Caco-2 (cell line): ENCODE data around the gene METTL16. TPM values are rescaled to one million over a fixed set of nuclear protein-coding genes. Genes with fewer than 3 reads are reported as not detected.
"Not testable (repeated sequence)": the region's sequence is repeated elsewhere in the genome, so short reads cannot be mapped to it uniquely, and the experiment has no call there.

Experiments
- BruUV-seq: library from RNA; stranded (reverse); fragments of 400-500 nt; replicated peaks from 2 replicates; lab custom pipeline; 2021; lab: Mats Ljungman, UMichigan
- CTCF ChIA-PET: fragments of 300-600 bp; sonication (Branson Sonifier 250); formaldehyde crosslinking; loops from one replicate; lab custom pipeline; 2022; ENCODE audit warnings: antibody characterized with exemption; lab: Charles Lee
- POLR2A ChIA-PET: fragments of 300-600 bp; sonication (Branson Sonifier 250); formaldehyde crosslinking; loops from one replicate; lab custom pipeline; 2022; ENCODE audit warnings: antibody characterized with exemption; lab: Charles Lee
- DNase-seq, 2 experiments: peaks; one replicate each; pipeline versions ENCODE4 v3.0.0 to v3.0.0-alpha.2; 2020 to 2022
- H3K27me3 ChIP-seq: replicated peaks from 2 replicates; pipeline ENCODE4 v1.6.0; 2011; ENCODE audit warnings: low read length; ENCODE audit not compliant: control insufficient read depth, insufficient read depth
- H3K36me3 ChIP-seq: 2 replicates; pipeline ENCODE4 v1.5.1; 2011; ENCODE audit warnings: low read length; ENCODE audit not compliant: control insufficient read depth, insufficient read depth
- H3K4me1 ChIP-seq: fragments of 250-450 bp; sonication (Bioruptor Pico); 2 replicates; pipeline ENCODE4 v1.5.1; 2020; ENCODE audit warnings: mild to moderate bottlenecking
- H3K4me3 ChIP-seq: 2 replicates; pipeline ENCODE4 v1.5.1; 2011; ENCODE audit warnings: low read depth, mild to moderate bottlenecking, control low read depth, low read length
- H3K9me3 ChIP-seq: fragments of 250-450 bp; sonication (Bioruptor Pico); 2 replicates; pipeline ENCODE4 v1.5.1; 2020; ENCODE audit warnings: mild to moderate bottlenecking, moderate library complexity
- H3K27ac Mint-ChIP-seq: one replicate; pipeline ENCODE4 v1.8.0; 2022; ENCODE audit warnings: mixed read lengths; ENCODE audit not compliant: unreplicated experiment
- H3K27me3 Mint-ChIP-seq: one replicate; pipeline ENCODE4 v1.8.0; 2022; ENCODE audit warnings: mixed read lengths; ENCODE audit not compliant: insufficient read depth, unreplicated experiment
- H3K36me3 Mint-ChIP-seq: one replicate; pipeline ENCODE4 v1.8.0; 2022; ENCODE audit warnings: mild to moderate bottlenecking, mixed read lengths; ENCODE audit not compliant: insufficient read depth, unreplicated experiment
- H3K4me1 Mint-ChIP-seq: one replicate; pipeline ENCODE4 v1.8.0; 2022; ENCODE audit warnings: low read depth, mixed read lengths; ENCODE audit not compliant: unreplicated experiment
- H3K4me3 Mint-ChIP-seq: one replicate; pipeline ENCODE4 v1.8.0; 2022; ENCODE audit warnings: mild to moderate bottlenecking, moderate library complexity, mixed read lengths; ENCODE audit not compliant: unreplicated experiment
- H3K9me3 Mint-ChIP-seq: one replicate; pipeline ENCODE4 v1.8.0; 2022; ENCODE audit warnings: mixed read lengths; ENCODE audit not compliant: unreplicated experiment
- intact Hi-C: fragments of 100-400 bp; cut with micrococcal nuclease; formaldehyde crosslinking; loops from one replicate; pipeline ENCODE4 v1.10.0; 2022; ENCODE audit not compliant: unreplicated experiment
- total RNA-seq: library from RNA; stranded (reverse); gene quantifications from 2 replicates; pipeline ENCODE4 v1.2.3, GENCODE V29; 2022
- TF ChIP-seq, protein P1 (sequence below), 2 experiments: fragments of 200-600 bp in 1 of 2; IDR thresholded peaks; 1 replicate in 1 of 2; 2 replicates in 1 of 2; pipeline versions ENCODE4 v1.5.1 to v1.8.0; 2011 to 2022; ENCODE audit warnings: antibody characterized with exemption in 1 of 2, control low read depth in 1 of 2, inconsistent platforms in 1 of 2, low read depth in 1 of 2, low read length in 1 of 2, mild to moderate bottlenecking in 1 of 2, moderate library complexity in 1 of 2; ENCODE audit not compliant: insufficient read depth in 1 of 2, severe bottlenecking in 1 of 2, unreplicated experiment in 1 of 2

The METTL16 gene
- total RNA-seq, 1 experiment from 2014 or later, result 50.4 TPM

DNA sequence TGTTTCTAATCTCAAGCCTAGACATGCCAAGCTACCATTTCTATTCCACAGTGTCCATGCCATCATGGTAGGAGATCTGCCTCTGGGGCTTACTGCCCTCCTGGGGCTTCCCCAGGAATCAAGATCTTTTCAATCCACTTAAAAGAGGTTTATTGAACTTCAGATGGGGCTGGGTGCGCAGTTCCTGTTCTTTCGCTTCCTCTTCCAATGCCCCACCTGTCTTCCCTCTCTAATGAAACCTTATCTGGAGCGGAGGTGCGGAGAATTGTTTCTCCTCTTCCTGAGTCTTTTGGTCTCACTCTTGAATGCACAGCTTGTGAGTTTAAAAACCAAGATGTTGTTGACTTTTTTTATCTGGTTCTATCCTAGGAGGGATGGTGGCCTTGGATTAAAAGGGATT lies 30.4 kb upstream of the METTL16 start:
- ChIA-PET POLR2A (no interaction called here), CTCF (no interaction called here)
- Histone ChIP-seq H3K4me1 (no peaks in the 10 kb centered on the region; the same call in 1 of the 2 replicates), H3K27me3 (no peaks in the 10 kb centered on the region), H3K36me3 (no peaks in the 10 kb centered on the region), H3K4me3 (no peak overlapping the region), H3K9me3 (no peaks in the 10 kb centered on the region)
- DNase-seq, result no peak
- H3K36me3 Mint-ChIP-seq, result no peaks in the 10 kb centered on the region
- BruUV-seq, result no TSS peak
- H3K4me3 Mint-ChIP-seq, result no peak overlapping the region
- H3K9me3 Mint-ChIP-seq, result no peaks in the 10 kb centered on the region
- intact Hi-C loops, result no loop called here
- no peaks in the 10 kb centered on the region for H3K27me3 Mint-ChIP-seq
- TF ChIP-seq, protein P1, sequence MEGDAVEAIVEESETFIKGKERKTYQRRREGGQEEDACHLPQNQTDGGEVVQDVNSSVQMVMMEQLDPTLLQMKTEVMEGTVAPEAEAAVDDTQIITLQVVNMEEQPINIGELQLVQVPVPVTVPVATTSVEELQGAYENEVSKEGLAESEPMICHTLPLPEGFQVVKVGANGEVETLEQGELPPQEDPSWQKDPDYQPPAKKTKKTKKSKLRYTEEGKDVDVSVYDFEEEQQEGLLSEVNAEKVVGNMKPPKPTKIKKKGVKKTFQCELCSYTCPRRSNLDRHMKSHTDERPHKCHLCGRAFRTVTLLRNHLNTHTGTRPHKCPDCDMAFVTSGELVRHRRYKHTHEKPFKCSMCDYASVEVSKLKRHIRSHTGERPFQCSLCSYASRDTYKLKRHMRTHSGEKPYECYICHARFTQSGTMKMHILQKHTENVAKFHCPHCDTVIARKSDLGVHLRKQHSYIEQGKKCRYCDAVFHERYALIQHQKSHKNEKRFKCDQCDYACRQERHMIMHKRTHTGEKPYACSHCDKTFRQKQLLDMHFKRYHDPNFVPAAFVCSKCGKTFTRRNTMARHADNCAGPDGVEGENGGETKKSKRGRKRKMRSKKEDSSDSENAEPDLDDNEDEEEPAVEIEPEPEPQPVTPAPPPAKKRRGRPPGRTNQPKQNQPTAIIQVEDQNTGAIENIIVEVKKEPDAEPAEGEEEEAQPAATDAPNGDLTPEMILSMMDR (IDR thresholded peaks at IDR 0.05; ENCODE audit: insufficient read depth in 1 of 2, low read depth in 1 of 2, low read length in 1 of 2, severe bottlenecking in 1 of 2, unreplicated experiment in 1 of 2), result no peak
- no peaks in the 10 kb centered on the region for H3K4me1 Mint-ChIP-seq
- no peak overlapping the region for H3K27ac Mint-ChIP-seq

DNA sequence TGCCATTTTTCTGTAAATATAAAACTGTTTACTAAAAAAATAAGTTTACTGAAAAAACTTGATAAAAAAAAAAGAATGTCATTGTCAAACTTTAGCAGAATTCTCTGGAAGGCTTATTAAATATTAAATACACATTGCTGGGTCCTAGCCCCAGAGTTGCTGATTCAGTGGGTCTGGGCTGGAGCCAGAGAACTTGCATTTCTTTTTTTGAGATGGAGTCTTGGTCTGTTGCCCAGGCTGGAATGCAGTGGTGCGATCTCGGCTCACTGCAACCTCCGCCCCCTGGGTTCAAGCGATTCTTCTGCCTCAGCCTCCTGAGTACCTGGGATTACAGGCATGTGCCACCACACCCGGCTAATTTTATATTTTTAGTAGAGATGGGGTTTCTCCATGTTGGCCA lies 25.9 kb upstream of the METTL16 start:
- DNase-seq, H3K4me3 Mint-ChIP-seq, POLR2A ChIA-PET, intact Hi-C loops, H3K4me3 ChIP-seq, H3K27ac Mint-ChIP-seq, H3K36me3 Mint-ChIP-seq, CTCF ChIA-PET, H3K27me3 Mint-ChIP-seq, H3K9me3 ChIP-seq, H3K9me3 Mint-ChIP-seq, BruUV-seq, H3K36me3 ChIP-seq, H3K4me1 ChIP-seq, H3K27me3 ChIP-seq, H3K4me1 Mint-ChIP-seq: not testable (repeated sequence)

DNA sequence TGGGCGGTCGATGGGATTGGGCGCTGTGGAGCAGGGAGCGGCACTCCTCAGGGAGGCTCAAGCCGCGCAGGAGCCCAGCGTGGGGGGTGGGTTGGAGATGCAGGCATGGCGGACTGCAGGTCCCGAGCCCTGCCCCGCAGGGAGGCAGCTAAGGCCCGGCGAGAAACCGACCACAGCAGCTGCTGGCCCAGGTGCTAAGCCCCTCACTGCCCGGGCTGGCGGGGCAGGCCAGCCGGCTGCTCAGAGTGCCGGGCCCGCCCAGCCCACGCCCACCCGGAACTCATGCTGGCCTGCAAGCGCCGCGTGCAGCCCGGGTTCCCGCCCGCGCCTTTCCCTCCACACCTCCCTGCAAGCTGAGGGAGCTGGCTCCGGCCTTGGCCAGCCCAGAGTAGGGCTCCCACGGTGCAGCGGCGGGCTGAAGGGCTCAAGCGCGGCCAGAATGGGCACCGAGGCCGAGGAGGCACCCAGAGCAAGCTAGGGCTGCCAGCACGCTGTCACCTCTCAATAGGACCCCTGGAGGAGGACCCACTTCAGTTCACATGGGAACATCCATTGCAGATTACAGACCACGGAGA lies 20.5 kb upstream of the METTL16 start:
- TF ChIP-seq, protein P1 (IDR thresholded peaks at IDR 0.05; ENCODE audit: insufficient read depth in 1 of 2, low read depth in 1 of 2, low read length in 1 of 2, severe bottlenecking in 1 of 2, unreplicated experiment in 1 of 2), result no peak
- no TSS peak for BruUV-seq
- Histone ChIP-seq H3K4me1 (no peaks in the 10 kb centered on the region), H3K4me3 (no peak overlapping the region), H3K27me3 (no peaks in the 10 kb centered on the region), H3K36me3 (no peaks in the 10 kb centered on the region), H3K9me3 (no peaks in the 10 kb centered on the region)
- no peak overlapping the region for H3K27ac Mint-ChIP-seq
- H3K36me3 Mint-ChIP-seq, result no peaks in the 10 kb centered on the region
- H3K4me1 Mint-ChIP-seq, result no peaks in the 10 kb centered on the region
- H3K27me3 Mint-ChIP-seq, result no peaks in the 10 kb centered on the region
- H3K9me3 Mint-ChIP-seq, result no peaks in the 10 kb centered on the region
- intact Hi-C loops, result no loop called here
- POLR2A ChIA-PET, result no interaction called here
- no peak for DNase-seq
- H3K4me3 Mint-ChIP-seq, result no peak overlapping the region
- CTCF ChIA-PET, result interaction anchor here (1.6 kb wide), 1 partner anchor 150 kb away, joined by 3 read pairs; no protein-coding TSS in a partner anchor

DNA sequence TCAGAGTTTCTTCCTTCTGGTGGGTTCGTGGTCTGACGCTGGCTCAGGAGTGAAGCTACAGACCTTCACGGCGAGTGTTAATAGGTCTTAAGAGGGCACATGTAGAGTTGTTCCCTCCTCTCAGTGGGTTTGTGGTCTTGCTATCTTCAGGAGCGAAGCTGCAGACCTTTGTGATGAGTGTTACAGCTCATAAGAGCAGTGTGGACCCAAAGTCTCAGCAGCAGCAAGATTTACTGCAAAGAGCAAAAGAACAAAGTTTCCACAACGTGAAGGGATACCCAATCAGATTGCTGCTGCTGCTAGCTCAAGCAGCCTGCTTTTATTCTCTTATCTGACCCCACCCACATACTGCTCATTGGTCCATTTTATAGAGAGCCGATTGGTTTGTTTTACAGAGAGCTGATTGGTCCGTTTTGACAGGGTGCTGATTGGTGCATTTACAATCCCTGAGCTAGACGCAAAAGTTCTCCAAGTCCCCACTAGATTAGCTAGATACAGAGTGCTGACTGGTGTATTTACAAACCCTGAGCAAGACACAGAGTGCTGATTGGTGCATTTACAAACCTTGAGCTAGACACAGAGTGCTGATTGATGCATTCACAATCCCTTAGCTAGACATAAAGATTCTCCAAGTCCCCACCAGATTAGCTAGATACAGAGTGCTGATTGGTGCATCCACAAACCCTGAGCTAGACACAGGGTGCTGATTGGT lies 19.7 kb upstream of the METTL16 start:
- intact Hi-C loops, H3K4me3 Mint-ChIP-seq, H3K27ac Mint-ChIP-seq, POLR2A ChIA-PET, DNase-seq, H3K9me3 ChIP-seq, H3K36me3 Mint-ChIP-seq, H3K27me3 ChIP-seq, H3K4me1 Mint-ChIP-seq, H3K36me3 ChIP-seq, H3K4me3 ChIP-seq, H3K27me3 Mint-ChIP-seq, H3K4me1 ChIP-seq, H3K9me3 Mint-ChIP-seq, BruUV-seq: not testable (repeated sequence)
- CTCF ChIA-PET, result interaction anchor here (1.6 kb wide), 1 partner anchor 149 kb away, joined by 3 read pairs; no protein-coding TSS in a partner anchor

DNA sequence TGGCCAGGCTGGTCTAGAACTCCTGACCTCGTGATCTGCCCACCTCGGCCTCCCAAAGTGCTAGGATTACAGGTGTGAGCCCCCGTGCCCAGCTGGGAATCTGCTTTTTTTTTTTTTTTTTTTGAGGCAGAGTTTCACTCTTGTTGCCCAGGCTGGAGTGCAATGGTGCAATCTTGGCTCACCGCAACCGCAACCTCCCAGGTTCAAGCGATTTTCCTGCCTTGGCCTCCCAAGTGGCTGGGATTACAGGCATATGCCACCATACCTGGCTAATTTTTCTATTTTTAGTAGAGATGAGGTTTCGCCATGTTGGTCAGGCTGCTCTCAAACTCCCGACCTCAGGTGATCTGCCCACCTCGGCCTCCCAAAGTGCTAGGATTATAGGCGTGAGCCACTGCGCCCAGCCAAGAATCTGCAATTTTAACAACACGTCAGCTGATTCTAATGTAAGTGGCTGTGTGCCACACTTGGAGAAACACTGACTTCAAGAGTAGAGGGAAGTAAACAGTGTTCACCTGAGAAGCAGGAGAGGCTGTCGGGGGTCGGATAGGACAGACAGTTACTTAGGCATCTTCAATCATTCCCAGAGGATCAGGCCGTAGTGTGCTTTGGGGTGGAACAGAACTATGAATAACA lies 10.2 kb upstream of the METTL16 start:
- H3K9me3 ChIP-seq, intact Hi-C loops, H3K27ac Mint-ChIP-seq, H3K27me3 ChIP-seq, H3K4me3 ChIP-seq, H3K36me3 Mint-ChIP-seq, H3K27me3 Mint-ChIP-seq, H3K4me1 Mint-ChIP-seq, BruUV-seq, H3K36me3 ChIP-seq, H3K4me1 ChIP-seq, H3K9me3 Mint-ChIP-seq, DNase-seq, CTCF ChIA-PET, H3K4me3 Mint-ChIP-seq, POLR2A ChIA-PET: not testable (repeated sequence)
